IMR-90 (cell line): ENCODE data around the gene EML4. TPM values are rescaled to one million over a fixed set of nuclear protein-coding genes. Genes with fewer than 3 reads are reported as not detected.

ENCODE experiments used
- ATAC-seq: fragments of 200-7000 bp; cut with Tn5 transposase; 2 replicates; pipeline ENCODE4 v1.9.1; 2020; ENCODE audit warnings: low read depth, mild to moderate bottlenecking, moderate library complexity
- BruUV-seq: library from RNA; stranded (reverse); fragments of 400-500 nt; replicated peaks from 2 replicates; lab custom pipeline; 2021; lab: Mats Ljungman, UMichigan
- CTCF ChIA-PET: fragments of 300-600 bp; formaldehyde crosslinking; extraction: SDS; loops from one replicate; lab custom pipeline; 2021; ENCODE audit warnings: antibody characterized with exemption; lab: Yijun Ruan, JAX
- POLR2A ChIA-PET: fragments of 300-600 bp; sonication (Branson Sonifier 250); formaldehyde crosslinking; loops from one replicate; lab custom pipeline; 2022; ENCODE audit warnings: antibody characterized with exemption; ENCODE audit not compliant: unreplicated experiment; lab: Charles Lee
- DNase-seq: peaks from one replicate; pipeline ENCODE4 v3.0.0; 2013
- H2AFZ ChIP-seq: replicated peaks from 2 replicates; pipeline ENCODE3; 2013; ENCODE audit warnings: low read length, mild to moderate bottlenecking; ENCODE audit not compliant: poor library complexity
- H2AK5ac ChIP-seq: 2 replicates; pipeline ENCODE4 v1.6.1; 2013; ENCODE audit warnings: low read depth, low read length, inconsistent platforms
- H2AK9ac ChIP-seq: replicated peaks from 2 replicates; pipeline ENCODE3; 2013; ENCODE audit warnings: mild to moderate bottlenecking, low read depth, low read length, moderate library complexity; ENCODE audit not compliant: poor library complexity
- H2BK120ac ChIP-seq: 2 replicates; pipeline ENCODE4 v1.6.1; 2013; ENCODE audit warnings: low read depth, low read length, inconsistent platforms
- H2BK15ac ChIP-seq: 3 replicates; pipeline ENCODE4 v1.6.1; 2013; ENCODE audit warnings: low read depth, low read length, inconsistent platforms
- H2BK20ac ChIP-seq: 2 replicates; pipeline ENCODE4 v1.6.1; 2013; ENCODE audit warnings: low read depth, mild to moderate bottlenecking, inconsistent platforms, low read length, moderate library complexity
- H2BK5ac ChIP-seq: 2 replicates; pipeline ENCODE4 v1.6.1; 2013; ENCODE audit warnings: mild to moderate bottlenecking, low read depth, low read length, inconsistent platforms; ENCODE audit not compliant: poor library complexity, severe bottlenecking
- H3K14ac ChIP-seq: replicated peaks from 2 replicates; pipeline ENCODE4 v1.6.1; 2013; ENCODE audit warnings: low read depth, low read length, inconsistent platforms
- H3K18ac ChIP-seq: 2 replicates; pipeline ENCODE4 v1.6.1; 2013; ENCODE audit warnings: low read depth, low read length, control low read depth
- H3K23ac ChIP-seq: 2 replicates; pipeline ENCODE4 v1.6.1; 2013; ENCODE audit warnings: low read depth, low read length, inconsistent platforms
- H3K27ac ChIP-seq: 2 replicates; pipeline ENCODE4 v1.5.1; 2013; ENCODE audit warnings: mild to moderate bottlenecking, control low read depth, low read length; ENCODE audit not compliant: insufficient read depth
- H3K27me3 ChIP-seq: 2 replicates; pipeline ENCODE4 v1.6.1; 2013; ENCODE audit warnings: low read length; ENCODE audit not compliant: control insufficient read depth, insufficient read depth
- H3K36me3 ChIP-seq: 2 replicates; pipeline ENCODE4 v1.6.1; 2013; ENCODE audit warnings: low read length, mixed read lengths; ENCODE audit not compliant: control insufficient read depth, insufficient read depth
- H3K4ac ChIP-seq: 2 replicates; pipeline ENCODE4 v1.6.1; 2013; ENCODE audit warnings: low read depth, low read length, inconsistent platforms
- H3K4me1 ChIP-seq: 2 replicates; pipeline ENCODE4 v1.6.1; 2013; ENCODE audit warnings: low read length, mixed read lengths; ENCODE audit not compliant: control insufficient read depth, insufficient read depth
- H3K4me2 ChIP-seq: 2 replicates; pipeline ENCODE4 v1.6.1; 2013; ENCODE audit warnings: low read depth, mild to moderate bottlenecking, control low read depth, low read length, moderate library complexity
- H3K4me3 ChIP-seq: 2 replicates; pipeline ENCODE4 v1.5.1; 2013; ENCODE audit warnings: low read depth, mild to moderate bottlenecking, control low read depth, low read length, moderate library complexity; ENCODE audit not compliant: insufficient read depth
- H3K56ac ChIP-seq: 2 replicates; pipeline ENCODE4 v1.6.1; 2013; ENCODE audit warnings: low read length, inconsistent platforms; ENCODE audit not compliant: insufficient read depth; ENCODE audit errors: extremely low read depth
- H3K79me1 ChIP-seq, 2 experiments: 2 replicates each; pipeline ENCODE4 v1.6.1; 2013; ENCODE audit warnings: low read length in 2 of 2, inconsistent platforms in 1 of 2, low read depth in 1 of 2
- H3K9ac ChIP-seq: 2 replicates; pipeline ENCODE4 v1.6.1; 2013; ENCODE audit warnings: low read depth, low read length, control low read depth
- H3K9me1 ChIP-seq: 2 replicates; pipeline ENCODE4 v1.6.1; 2013; ENCODE audit warnings: low read length, inconsistent platforms; ENCODE audit not compliant: insufficient read depth
- H3K9me3 ChIP-seq: 2 replicates; pipeline ENCODE4 v1.6.1; 2013; ENCODE audit warnings: low read length; ENCODE audit not compliant: control insufficient read depth, insufficient read depth
- H4K20me1 ChIP-seq: 2 replicates; pipeline ENCODE4 v1.6.1; 2013; ENCODE audit warnings: low read length, inconsistent platforms; ENCODE audit not compliant: insufficient read depth
- H4K5ac ChIP-seq: 2 replicates; pipeline ENCODE4 v1.6.1; 2013; ENCODE audit warnings: mild to moderate bottlenecking, low read depth, low read length, control low read depth
- H4K8ac ChIP-seq, 2 experiments: 2 replicates each; pipeline ENCODE4 v1.6.1; 2013; ENCODE audit warnings: low read depth in 2 of 2, low read length in 2 of 2, control low read depth in 1 of 2, inconsistent platforms in 1 of 2
- H4K91ac ChIP-seq: 2 replicates; pipeline ENCODE4 v1.6.1; 2013; ENCODE audit warnings: low read depth, low read length, inconsistent platforms; ENCODE audit not compliant: insufficient read depth
- BHLHE40 ChIP-seq: fragments of 150-350 bp; IDR thresholded peaks from 2 replicates; pipeline ENCODE4 v1.6.1; 2016; ENCODE audit warnings: mild to moderate bottlenecking, low read depth, low read length
- CEBPB ChIP-seq: IDR thresholded peaks from 2 replicates; pipeline ENCODE4 v1.6.1; 2012; ENCODE audit warnings: low read depth, low read length, improper control_type of control experiment
- CHD1 ChIP-seq: IDR thresholded peaks from 2 replicates; pipeline ENCODE4 v1.6.1; 2012; ENCODE audit warnings: low read depth, low read length, improper control_type of control experiment
- FOS ChIP-seq: fragments of 150-350 bp; IDR thresholded peaks from 2 replicates; pipeline ENCODE4 v1.6.1; 2016; ENCODE audit warnings: low read depth, low read length
- MAZ ChIP-seq: IDR thresholded peaks from 2 replicates; pipeline ENCODE4 v1.6.1; 2012; ENCODE audit warnings: low read depth, mild to moderate bottlenecking, low read length, improper control_type of control experiment, moderate library complexity, borderline replicate concordance
- MXI1 ChIP-seq: IDR thresholded peaks from 2 replicates; pipeline ENCODE4 v1.6.1; 2012; ENCODE audit warnings: low read depth, mild to moderate bottlenecking, low read length, moderate library complexity, borderline replicate concordance
- NFE2L2 ChIP-seq: fragments of 150-350 bp; IDR thresholded peaks from 2 replicates; pipeline ENCODE4 v1.6.1; 2016; ENCODE audit warnings: low read depth, mild to moderate bottlenecking, low read length
- RAD21 ChIP-seq: IDR thresholded peaks from 2 replicates; pipeline ENCODE4 v1.6.1; 2012; ENCODE audit warnings: low read length, improper control_type of control experiment
- RCOR1 ChIP-seq: IDR thresholded peaks from 2 replicates; pipeline ENCODE4 v1.6.1; 2012; ENCODE audit warnings: mild to moderate bottlenecking, low read length, improper control_type of control experiment; ENCODE audit not compliant: insufficient replicate concordance
- RFX5 ChIP-seq: IDR thresholded peaks from 2 replicates; pipeline ENCODE4 v1.8.0; 2012; ENCODE audit warnings: low read depth, mild to moderate bottlenecking, low read length, moderate library complexity
- SMC3 ChIP-seq: fragments of 150-350 bp; IDR thresholded peaks from 2 replicates; pipeline ENCODE4 v1.6.1; 2016; ENCODE audit warnings: low read depth, mild to moderate bottlenecking, antibody characterized with exemption, low read length, moderate library complexity
- WGBS, 2 experiments: methylation state at CpG; one replicate each; pipeline versions ENCODE4 v1.1.5 to v1.1.7; 2013; ENCODE audit warnings: missing lambda C conversion rate in 2 of 2; ENCODE audit not compliant: insufficient read length in 1 of 2; ENCODE audit errors: extremely low coverage in 2 of 2; 5-methylcytosine and 5-hydroxymethylcytosine counted together
- dilution Hi-C: fragments of 300-500 bp; cut with HindIII; formaldehyde crosslinking; loops from one replicate; pipeline ENCODE4 v1.14.3; 2018; ENCODE audit warnings: low sequenced_read_pairs; ENCODE audit not compliant: unreplicated experiment
- in situ Hi-C: fragments of 300-500 bp; cut with MboI; formaldehyde crosslinking; loops from 3 replicates; pipeline ENCODE4 v1.14.3; 2019; ENCODE audit warnings: low sequenced_read_pairs, inconsistent platforms, mixed read lengths
- intact Hi-C: fragments of 100-400 bp; cut with micrococcal nuclease; formaldehyde crosslinking; loops from 2 replicates; pipeline ENCODE4 v1.10.0; 2022
- polyA plus RNA-seq, 3 experiments: library from polyadenylated mRNA; depleted of rRNA; stranded (reverse); fragments of >200 nt; gene quantifications; 2 replicates each; pipeline ENCODE4 v1.2.3, GENCODE V29; 2012; ENCODE audit warnings: low replicate concordance in 1 of 3
- total RNA-seq: library from RNA; depleted of rRNA; stranded (reverse); fragments of >200 nt; gene quantifications from 2 replicates; pipeline ENCODE4 v1.2.3, GENCODE V29; 2012
- TF ChIP-seq, protein P1 (sequence below): fragments of 150-350 bp; IDR thresholded peaks from 2 replicates; pipeline ENCODE4 v1.6.1; 2017; ENCODE audit warnings: mild to moderate bottlenecking, antibody characterized with exemption, low read length, low read depth
- TF ChIP-seq, protein P2 (sequence below): conservative IDR thresholded peaks from 2 replicates; pipeline ENCODE4 v1.5.1; 2012; ENCODE audit warnings: mild to moderate bottlenecking, low read depth, low read length, improper control_type of control experiment

Gene EML4
- total and polyA plus RNA-seq, 2 of the 4 experiments (the other 2 are of a cell fraction): 29.7 to 73.7 TPM

DNA sequence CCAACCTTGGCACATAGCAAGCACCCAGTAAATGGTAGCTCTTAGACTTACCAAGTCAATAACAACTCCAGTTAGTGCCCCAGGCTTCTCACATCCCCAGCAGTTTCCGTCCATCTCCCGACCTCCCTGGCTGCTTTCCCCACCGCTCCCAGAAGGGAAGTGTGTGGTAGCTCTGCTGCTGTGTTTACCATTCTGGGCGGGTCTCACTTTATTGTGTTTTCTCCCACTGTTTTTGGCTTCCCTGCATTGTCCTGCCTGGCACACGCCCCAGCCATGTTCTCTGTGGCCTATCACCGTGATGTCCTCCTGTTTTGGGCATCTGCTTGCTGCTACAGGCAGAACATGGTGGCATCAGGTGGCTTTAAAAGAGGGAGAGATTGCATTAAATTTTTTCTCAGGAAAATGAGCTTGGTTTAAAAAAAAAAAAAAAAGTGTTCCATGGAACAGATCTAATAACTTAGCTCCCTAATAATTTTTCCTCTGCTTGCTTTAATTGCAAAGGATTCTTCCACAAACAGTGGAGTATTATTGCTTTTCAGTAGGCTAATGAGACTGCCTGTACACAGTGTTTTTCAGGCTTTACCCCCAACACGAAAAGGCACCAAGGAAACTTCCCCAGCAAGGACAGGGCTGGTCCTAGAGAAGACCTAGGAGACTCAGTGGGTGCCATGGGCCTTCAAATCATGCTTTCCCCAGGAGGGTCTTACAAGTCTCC is 199.8 kb downstream of the EML4 start:
- H2AFZ ChIP-seq: no peak overlapping the region
- TF ChIP-seq, protein P1, sequence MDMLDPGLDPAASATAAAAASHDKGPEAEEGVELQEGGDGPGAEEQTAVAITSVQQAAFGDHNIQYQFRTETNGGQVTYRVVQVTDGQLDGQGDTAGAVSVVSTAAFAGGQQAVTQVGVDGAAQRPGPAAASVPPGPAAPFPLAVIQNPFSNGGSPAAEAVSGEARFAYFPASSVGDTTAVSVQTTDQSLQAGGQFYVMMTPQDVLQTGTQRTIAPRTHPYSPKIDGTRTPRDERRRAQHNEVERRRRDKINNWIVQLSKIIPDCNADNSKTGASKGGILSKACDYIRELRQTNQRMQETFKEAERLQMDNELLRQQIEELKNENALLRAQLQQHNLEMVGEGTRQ: no peak
- TF ChIP-seq RFX5 (no peak), RCOR1 (no peak), CEBPB (no peak), MAZ (no peak), NFE2L2 (no peak), MXI1 (no peak), SMC3 (no peak), BHLHE40 (no peak), RAD21 (no peak), FOS (no peak), CHD1 (no peak)
- TF ChIP-seq, protein P2, sequence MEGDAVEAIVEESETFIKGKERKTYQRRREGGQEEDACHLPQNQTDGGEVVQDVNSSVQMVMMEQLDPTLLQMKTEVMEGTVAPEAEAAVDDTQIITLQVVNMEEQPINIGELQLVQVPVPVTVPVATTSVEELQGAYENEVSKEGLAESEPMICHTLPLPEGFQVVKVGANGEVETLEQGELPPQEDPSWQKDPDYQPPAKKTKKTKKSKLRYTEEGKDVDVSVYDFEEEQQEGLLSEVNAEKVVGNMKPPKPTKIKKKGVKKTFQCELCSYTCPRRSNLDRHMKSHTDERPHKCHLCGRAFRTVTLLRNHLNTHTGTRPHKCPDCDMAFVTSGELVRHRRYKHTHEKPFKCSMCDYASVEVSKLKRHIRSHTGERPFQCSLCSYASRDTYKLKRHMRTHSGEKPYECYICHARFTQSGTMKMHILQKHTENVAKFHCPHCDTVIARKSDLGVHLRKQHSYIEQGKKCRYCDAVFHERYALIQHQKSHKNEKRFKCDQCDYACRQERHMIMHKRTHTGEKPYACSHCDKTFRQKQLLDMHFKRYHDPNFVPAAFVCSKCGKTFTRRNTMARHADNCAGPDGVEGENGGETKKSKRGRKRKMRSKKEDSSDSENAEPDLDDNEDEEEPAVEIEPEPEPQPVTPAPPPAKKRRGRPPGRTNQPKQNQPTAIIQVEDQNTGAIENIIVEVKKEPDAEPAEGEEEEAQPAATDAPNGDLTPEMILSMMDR: no peak
- no peaks in the 10 kb centered on the region for H3K9me3 ChIP-seq
- H2BK120ac ChIP-seq: no peak overlapping the region
- H3K27ac ChIP-seq: no peak overlapping the region
- no peak overlapping the region for H3K4ac ChIP-seq
- no peak overlapping the region for H3K18ac ChIP-seq
- no peak overlapping the region for H2AK5ac ChIP-seq
- H2BK5ac ChIP-seq: no peak overlapping the region
- H4K8ac ChIP-seq: no peak overlapping the region
- H3K4me1 ChIP-seq: no peaks in the 10 kb centered on the region
- H3K56ac ChIP-seq: no peak overlapping the region
- no TSS peak for BruUV-seq
- no peak overlapping the region for H3K14ac ChIP-seq
- dilution Hi-C loops: no loop called here
- no peaks in the 10 kb centered on the region for H4K20me1 ChIP-seq
- DNase-seq (no peak), ATAC-seq (no peak)
- in situ Hi-C loops: no loop called here
- H3K9ac ChIP-seq: no peak overlapping the region
- no peak overlapping the region for H3K4me3 ChIP-seq
- no peak overlapping the region for H2BK15ac ChIP-seq
- H3K36me3 ChIP-seq: no peaks in the 10 kb centered on the region
- H3K27me3 ChIP-seq: peaks cover 29% of the 10 kb centered on the region
- no peaks in the 10 kb centered on the region for H3K79me1 ChIP-seq
- no peak overlapping the region for H3K23ac ChIP-seq
- no peak overlapping the region for H3K4me2 ChIP-seq
- intact Hi-C loops: loop anchor here (10.0 kb wide), 2 partner anchors 296 to 514 kb away; no protein-coding TSS in a partner anchor
- H4K91ac ChIP-seq: no peak overlapping the region
- CTCF ChIA-PET: no interaction called here
- H2BK20ac ChIP-seq: no peak overlapping the region
- H4K5ac ChIP-seq: no peak overlapping the region
- H3K9me1 ChIP-seq: no peaks in the 10 kb centered on the region
- whole genome bisulfite sequencing, 2 experiments: 83% methylated on average over 2 of the region's 7 CpGs; no CpG with 5 or more reads in 1 of the 2 experiments
- no peak overlapping the region for H2AK9ac ChIP-seq
- POLR2A ChIA-PET: no interaction called here
